ENCODE results near the gene RHOBTB1. TPM values are rescaled to one million over a fixed set of nuclear protein-coding genes. Genes with fewer than 3 reads are reported as not detected.

RHOBTB1 gene
- total RNA-seq, result under 1 TPM in 1 of 2 donors, not detected in 1; 0.77 TPM

GRCh38 chr10:60944058-60944909, at the start of gene RHOBTB1:
TSS of gene RHOBTB1 (minus strand) at chr10:60944185. CDS start at chr10:60911542, 32,643 bp downstream.
- Mint-ChIP-seq H3K27ac (no peak within 1 kb of the TSS), H3K36me3 (ENCODE audit: insufficient read depth in 2 of 2) (no peaks in the 10 kb centered on the region), H3K4me1 (ENCODE audit: low read depth) (peaks cover 17% of the 10 kb centered on the region), H3K9me3 (no peaks in the 10 kb centered on the region), H3K27me3 (ENCODE audit: low read depth) (peaks cover 71% of the 10 kb centered on the region), H3K4me3 (peak within 1 kb of the TSS; percentile 81 to 82)
- DNase-seq (peak; percentile 22 to 24), ATAC-seq (replicated peaks in 1 of 2) (peak; percentile 67 to 70)

- H3K4me3 Mint-ChIP-seq, result no peak overlapping the region
- H3K9me3 Mint-ChIP-seq, result peaks cover 0 to 3% of the 10 kb centered on the region in 2 donors
- peaks cover under 1% of the 10 kb centered on the region for H3K27me3 Mint-ChIP-seq (ENCODE audit: low read depth)
- H3K27ac Mint-ChIP-seq, result no peak overlapping the region
- H3K36me3 Mint-ChIP-seq (ENCODE audit: insufficient read depth in 2 of 2), result no peaks in the 10 kb centered on the region
- ATAC-seq (replicated peaks in 1 of 2) (no peak), DNase-seq (no peak)
- no peaks in the 10 kb centered on the region for H3K4me1 Mint-ChIP-seq (ENCODE audit: low read depth)
These were observed 48.7 kb upstream of the RHOBTB1 start for GRCh38 chr10:60992636-60993035.

- DNase-seq (no peak), ATAC-seq (replicated peaks in 1 of 2) (no peak)
- Mint-ChIP-seq H3K4me1 (ENCODE audit: low read depth) (no peaks in the 10 kb centered on the region), H3K4me3 (no peak overlapping the region), H3K36me3 (ENCODE audit: insufficient read depth in 2 of 2) (no peaks in the 10 kb centered on the region), H3K27ac (no peak overlapping the region), H3K9me3 (peaks cover 0 to 3% of the 10 kb centered on the region in 2 donors), H3K27me3 (ENCODE audit: low read depth) (peaks cover 7% of the 10 kb centered on the region)
These were observed 46.7 kb upstream of the RHOBTB1 start for GRCh38 chr10:60990663-60991062.

- Mint-ChIP-seq H3K27ac (no peak overlapping the region), H3K36me3 (ENCODE audit: insufficient read depth in 2 of 2) (no peaks in the 10 kb centered on the region), H3K9me3 (peaks cover 0 to 3% of the 10 kb centered on the region in 2 donors), H3K4me1 (ENCODE audit: low read depth) (no peaks in the 10 kb centered on the region), H3K27me3 (ENCODE audit: low read depth) (peaks cover 7% of the 10 kb centered on the region), H3K4me3 (no peak overlapping the region)
- peak; percentile 38 to 51 for ATAC-seq (replicated peaks in 1 of 2)
- no peak for DNase-seq
These were observed 45.5 kb upstream of the RHOBTB1 start for GRCh38 chr10:60989400-60989876.

- no peaks in the 10 kb centered on the region for H3K4me1 Mint-ChIP-seq (ENCODE audit: low read depth)
- ATAC-seq (replicated peaks in 1 of 2), result no peak
- no peak overlapping the region for H3K27ac Mint-ChIP-seq
- H3K27me3 Mint-ChIP-seq (ENCODE audit: low read depth), result peaks cover 7% of the 10 kb centered on the region
- H3K9me3 Mint-ChIP-seq, result peaks cover 0 to 3% of the 10 kb centered on the region in 2 donors
- H3K36me3 Mint-ChIP-seq (ENCODE audit: insufficient read depth in 2 of 2), result no peaks in the 10 kb centered on the region
- H3K4me3 Mint-ChIP-seq, result no peak overlapping the region
- DNase-seq, result no peak
These were observed 42.8 kb upstream of the RHOBTB1 start for GRCh38 chr10:60986791-60987190.

- Mint-ChIP-seq H3K4me1 (ENCODE audit: low read depth) (no peaks in the 10 kb centered on the region), H3K9me3 (peaks cover 0 to 3% of the 10 kb centered on the region in 2 donors), H3K4me3 (no peak overlapping the region), H3K36me3 (ENCODE audit: insufficient read depth in 2 of 2) (no peaks in the 10 kb centered on the region), H3K27ac (no peak overlapping the region), H3K27me3 (ENCODE audit: low read depth) (peaks cover 7% of the 10 kb centered on the region)
- DNase-seq, result no peak
- ATAC-seq (replicated peaks in 1 of 2), result no peak
These were observed 42.0 kb upstream of the RHOBTB1 start for GRCh38 chr10:60985951-60986350.

GRCh38 chr10:60980997-60981396, 37.0 kb upstream of the RHOBTB1 start:
- H3K36me3 Mint-ChIP-seq (ENCODE audit: insufficient read depth in 2 of 2), result no peaks in the 10 kb centered on the region
- ATAC-seq (replicated peaks in 1 of 2), result no peak
- DNase-seq, result no peak
- no peak overlapping the region for H3K4me3 Mint-ChIP-seq
- no peaks in the 10 kb centered on the region for H3K4me1 Mint-ChIP-seq (ENCODE audit: low read depth)
- H3K27me3 Mint-ChIP-seq (ENCODE audit: low read depth), result peaks cover 31% of the 10 kb centered on the region
- no peak overlapping the region for H3K27ac Mint-ChIP-seq
- no peaks in the 10 kb centered on the region for H3K9me3 Mint-ChIP-seq

- peaks cover 12% of the 10 kb centered on the region for H3K4me1 Mint-ChIP-seq (ENCODE audit: low read depth)
- no peaks in the 10 kb centered on the region for H3K36me3 Mint-ChIP-seq (ENCODE audit: insufficient read depth in 2 of 2)
- H3K9me3 Mint-ChIP-seq, result no peaks in the 10 kb centered on the region
- no peak overlapping the region for H3K27ac Mint-ChIP-seq
- peaks cover 36% of the 10 kb centered on the region for H3K27me3 Mint-ChIP-seq (ENCODE audit: low read depth)
- ATAC-seq (replicated peaks in 1 of 2), result no peak
- DNase-seq, result no peak
- H3K4me3 Mint-ChIP-seq, result no peak overlapping the region
These were observed 35.7 kb upstream of the RHOBTB1 start for GRCh38 chr10:60979667-60980104.

- Mint-ChIP-seq H3K4me1 (ENCODE audit: low read depth) (peaks cover 23% of the 10 kb centered on the region), H3K27me3 (ENCODE audit: low read depth) (peaks cover 39% of the 10 kb centered on the region), H3K9me3 (no peaks in the 10 kb centered on the region), H3K27ac (no peak overlapping the region), H3K36me3 (ENCODE audit: insufficient read depth in 2 of 2) (no peaks in the 10 kb centered on the region), H3K4me3 (no peak overlapping the region)
- no peak for ATAC-seq (replicated peaks in 1 of 2)
- no peak for DNase-seq
These were observed 34.5 kb upstream of the RHOBTB1 start for GRCh38 chr10:60978287-60979115.

- H3K36me3 Mint-ChIP-seq (ENCODE audit: insufficient read depth in 2 of 2), result no peaks in the 10 kb centered on the region
- peaks cover 49% of the 10 kb centered on the region for H3K27me3 Mint-ChIP-seq (ENCODE audit: low read depth)
- ATAC-seq (replicated peaks in 1 of 2) (no peak), DNase-seq (no peak)
- no peaks in the 10 kb centered on the region for H3K9me3 Mint-ChIP-seq
- H3K4me1 Mint-ChIP-seq (ENCODE audit: low read depth), result peaks cover 29% of the 10 kb centered on the region
- no peak overlapping the region for H3K27ac Mint-ChIP-seq
- H3K4me3 Mint-ChIP-seq, result no peak overlapping the region
These were observed 33.5 kb upstream of the RHOBTB1 start for GRCh38 chr10:60977161-60978122.

- ATAC-seq (replicated peaks in 1 of 2) (no peak), DNase-seq (no peak)
- Mint-ChIP-seq H3K36me3 (ENCODE audit: insufficient read depth in 2 of 2) (no peaks in the 10 kb centered on the region), H3K27me3 (ENCODE audit: low read depth) (peaks cover 54% of the 10 kb centered on the region), H3K9me3 (peaks cover 1 to 3% of the 10 kb centered on the region in 2 donors), H3K27ac (no peak overlapping the region), H3K4me3 (no peak overlapping the region), H3K4me1 (ENCODE audit: low read depth) (peaks cover 29% of the 10 kb centered on the region)
These were observed 32.7 kb upstream of the RHOBTB1 start for GRCh38 chr10:60976687-60977086.

- Mint-ChIP-seq H3K27ac (no peak overlapping the region), H3K27me3 (ENCODE audit: low read depth) (peaks cover 54% of the 10 kb centered on the region), H3K4me1 (ENCODE audit: low read depth) (peaks cover 29% of the 10 kb centered on the region), H3K4me3 (no peak overlapping the region), H3K9me3 (peaks cover 1 to 3% of the 10 kb centered on the region in 2 donors), H3K36me3 (ENCODE audit: insufficient read depth in 2 of 2) (no peaks in the 10 kb centered on the region)
- DNase-seq (no peak), ATAC-seq (replicated peaks in 1 of 2) (no peak)
These were observed 31.7 kb upstream of the RHOBTB1 start for GRCh38 chr10:60975716-60976115.
